GM13977 (cell line): ENCODE measurements around the gene GNB3.

Experiments
- DNase-seq: peaks from one replicate; pipeline ENCODE4 v3.0.0; 2012; ENCODE audit warnings: low spot score
- CTCF ChIP-seq: IDR thresholded peaks from 2 replicates; pipeline ENCODE4 v1.5.1; 2012; ENCODE audit warnings: mild to moderate bottlenecking, control low read depth; ENCODE audit not compliant: insufficient read depth; ENCODE audit errors: extremely low read depth, missing control alignments
- in situ Hi-C: fragments of 300-500 bp; cut with MboI; formaldehyde crosslinking; loops from one replicate; pipeline ENCODE4 v1.12.0; 2022; ENCODE audit warnings: low sequenced_read_pairs, low pct_unique_long_range_greater_than_20kb, mixed read lengths, inconsistent platforms; ENCODE audit not compliant: unreplicated experiment

GNB3 gene

GRCh38 chr12:6827437-6827911 lies 13.3 kb upstream of the GNB3 start:
- TF ChIP-seq CTCF = no peak
- peak; percentile 70 for DNase-seq
- in situ Hi-C loops = no loop called here

DNA sequence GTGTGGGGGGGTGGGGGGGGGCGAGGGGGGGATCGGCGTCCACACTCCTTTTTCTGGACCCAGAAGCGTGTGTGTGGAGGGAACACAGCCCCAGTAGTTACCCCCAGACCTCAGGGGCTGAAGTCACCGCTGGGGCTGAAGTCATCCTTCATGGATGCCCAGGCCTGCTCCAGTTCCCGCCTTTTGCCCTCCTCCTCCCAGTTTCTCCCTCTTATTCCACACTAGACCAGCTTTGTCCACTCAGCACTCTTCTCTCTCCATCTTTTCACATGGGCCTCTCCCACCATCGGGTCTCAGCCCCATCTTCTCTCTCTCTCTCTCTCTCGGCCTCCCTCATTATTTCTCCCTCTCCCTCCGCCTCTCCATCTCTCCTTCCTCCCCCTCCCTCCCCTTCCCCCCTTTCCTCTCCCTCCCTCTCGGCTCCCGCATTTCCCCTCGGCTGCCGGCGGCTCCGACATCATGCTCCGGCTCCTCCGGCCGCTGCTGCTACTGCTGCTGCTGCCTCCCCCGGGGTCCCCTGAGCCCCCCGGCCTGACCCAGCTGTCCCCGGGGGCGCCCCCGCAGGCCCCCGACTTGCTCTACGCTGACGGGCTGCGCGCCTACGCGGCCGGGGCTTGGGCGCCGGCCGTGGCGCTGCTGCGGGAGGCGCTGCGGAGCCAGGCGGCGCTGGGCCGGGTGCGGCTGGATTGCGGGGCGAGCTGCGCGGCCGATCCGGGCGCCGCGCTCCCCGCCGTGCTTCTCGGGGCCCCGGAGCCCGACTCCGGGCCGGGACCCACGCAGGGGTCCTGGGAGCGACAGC lies 12.5 kb upstream of the GNB3 start, which contains the start of gene P3H3:
P3H3 (plus strand) TSS at position 426 of the 799 bp plus-strand sequence; CDS start at position 460, 34 bp downstream.
- TF ChIP-seq CTCF = peak; percentile 18
- DNase-seq = peak; percentile 69
- in situ Hi-C loops = no loop called here

DNA sequence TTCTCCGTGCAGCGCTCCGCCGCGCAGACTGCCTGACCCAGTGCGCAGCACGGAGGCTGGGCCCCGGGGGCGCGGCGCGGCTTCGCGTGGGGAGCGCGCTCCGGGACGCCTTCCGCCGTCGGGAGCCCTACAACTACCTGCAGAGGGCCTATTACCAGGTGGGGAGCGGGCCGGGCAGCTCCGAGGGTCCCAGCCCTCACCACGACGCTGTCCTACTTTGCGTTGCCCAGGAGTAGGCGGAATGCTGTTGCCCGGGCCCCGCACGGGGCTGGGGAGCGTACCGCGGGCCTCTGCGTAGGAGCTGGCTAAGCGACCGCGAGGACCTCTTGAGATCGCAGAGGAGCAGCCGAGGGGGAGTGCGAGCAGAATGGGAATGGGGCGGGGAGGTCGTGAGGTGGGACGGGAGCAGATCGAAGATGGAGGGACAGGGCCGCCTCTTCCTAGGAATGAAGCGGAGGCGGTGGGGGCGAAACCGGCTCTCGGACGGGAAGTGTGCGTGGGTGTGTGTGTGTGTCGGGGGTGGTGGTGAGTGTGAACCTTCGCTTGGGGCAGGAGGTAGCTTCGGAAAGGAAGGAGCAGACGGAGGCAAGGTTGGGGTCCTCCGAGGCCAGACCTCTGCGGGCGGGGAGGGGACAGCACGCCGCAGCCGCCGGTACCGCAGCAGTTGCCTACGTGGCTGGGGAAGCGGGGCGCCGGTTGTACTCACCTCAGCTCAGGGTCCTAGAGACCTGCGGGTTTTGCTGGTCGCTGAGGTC lies 11.8 kb upstream of the GNB3 start:
- peak; percentile 66 for DNase-seq

GRCh38 chr12:6829536-6830220 lies 11.0 kb upstream of the GNB3 start:
- TF ChIP-seq CTCF = no peak
- in situ Hi-C loops = no loop called here
- no peak for DNase-seq

More for the DNA sequence above, 11.8 kb upstream of the GNB3 start:
- in situ Hi-C loops = no loop called here
- TF ChIP-seq CTCF = no peak

DNA sequence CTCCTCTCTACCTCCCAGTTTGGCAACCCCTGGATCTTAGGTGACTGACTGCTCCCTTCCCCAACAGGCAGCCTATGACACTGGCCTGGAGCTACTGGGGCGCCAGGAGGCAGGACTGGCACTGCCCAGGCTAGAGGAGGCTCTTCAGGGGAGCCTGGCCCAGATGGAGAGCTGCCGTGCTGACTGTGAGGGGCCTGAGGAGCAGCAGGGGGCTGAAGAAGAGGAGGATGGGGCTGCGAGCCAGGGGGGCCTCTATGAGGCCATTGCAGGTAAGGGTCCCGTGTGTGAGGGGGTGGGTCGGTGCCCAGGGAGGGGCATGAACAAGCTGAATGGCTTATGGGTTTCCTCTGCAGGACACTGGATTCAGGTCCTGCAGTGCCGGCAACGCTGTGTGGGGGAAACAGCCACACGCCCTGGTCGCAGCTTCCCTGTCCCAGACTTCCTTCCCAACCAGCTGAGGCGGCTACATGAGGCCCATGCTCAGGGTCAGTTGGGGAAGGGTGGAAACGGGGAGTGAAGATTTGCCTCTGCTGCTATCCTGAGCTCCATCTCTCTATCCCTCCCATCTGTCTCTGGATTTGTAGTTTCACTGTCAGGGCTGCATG lies 10.3 kb upstream of the GNB3 start:
- TF ChIP-seq CTCF = no peak
- DNase-seq = no peak
- in situ Hi-C loops = no loop called here

DNA sequence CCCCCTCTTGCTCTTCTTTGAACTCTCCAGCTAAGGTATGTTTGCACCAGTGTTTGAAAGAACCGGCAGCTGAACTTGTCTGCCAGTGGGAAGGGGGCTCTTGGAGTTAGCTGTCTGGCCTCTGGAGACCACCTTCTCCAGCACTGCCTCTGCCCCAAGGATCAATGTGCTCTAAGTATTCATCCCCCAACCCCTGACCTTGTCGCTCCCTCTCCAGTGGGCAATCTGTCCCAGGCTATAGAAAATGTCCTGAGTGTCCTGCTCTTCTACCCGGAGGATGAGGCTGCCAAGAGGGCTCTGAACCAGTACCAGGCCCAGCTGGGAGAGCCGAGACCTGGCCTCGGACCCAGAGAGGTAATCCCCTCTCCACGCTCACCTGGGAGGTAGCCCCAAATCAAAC lies 9.7 kb upstream of the GNB3 start:
- DNase-seq = no peak
- in situ Hi-C loops = no loop called here
- no peak for TF ChIP-seq CTCF
